HepG2 (cell line): Measurements from ENCODE around the gene RAI14. TPM values are rescaled to one million over a fixed set of nuclear protein-coding genes. Genes with fewer than 3 reads are reported as not detected.

ENCODE experiments used
- ATAC-seq: fragments of 200-7000 bp; cut with Tn5 transposase; 3 replicates; pipeline ENCODE4 v1.9.1; 2020; ENCODE audit warnings: mild to moderate bottlenecking, moderate library complexity
- BruUV-seq: library from RNA; stranded (reverse); fragments of 400-500 nt; replicated peaks from 2 replicates; lab custom pipeline; 2021; lab: Mats Ljungman, UMichigan
- CTCF ChIA-PET: fragments of 300-600 bp; formaldehyde crosslinking; extraction: SDS; loops from one replicate; lab custom pipeline; 2021; ENCODE audit warnings: low total read pairs, inconsistent platforms, low intra/inter-chr PET ratio; lab: Yijun Ruan, JAX
- POLR2A ChIA-PET: fragments of 350-600 bp; sonication (Branson Sonifier 250); formaldehyde crosslinking; loops from one replicate; lab custom pipeline; 2020; ENCODE audit warnings: antibody characterized with exemption, inconsistent platforms; lab: Yijun Ruan, JAX
- DNase-seq: peaks from one replicate; pipeline ENCODE4 v3.0.0-alpha.2; 2015; ENCODE audit warnings: low spot score
- FAIRE-seq: peaks from 3 replicates; lab custom pipeline; 2011; peaks lifted over from hg19 to GRCh38; lab: Jason Lieb, UNC
- H2AFZ ChIP-seq: one replicate; pipeline ENCODE4 v1.6.1; 2011; ENCODE audit warnings: low read length, inconsistent platforms
- H3K27ac ChIP-seq: fragments of 300-600 bp; 3 replicates; pipeline ENCODE4 v1.8.0; 2011; ENCODE audit warnings: mixed run types, mild to moderate bottlenecking, mixed read lengths, low read length, inconsistent platforms; ENCODE audit not compliant: insufficient read depth; ENCODE audit errors: extremely low read length
- H3K27me3 ChIP-seq, 2 experiments: fragments of 200-600 bp in 1 of 2; 2 replicates in 1 of 2; 3 replicates in 1 of 2; pipeline versions ENCODE4 v1.6.0 to v1.8.0; 2011; ENCODE audit warnings: low read length in 2 of 2, mild to moderate bottlenecking in 2 of 2, moderate library complexity in 2 of 2, inconsistent platforms in 1 of 2; ENCODE audit not compliant: insufficient read depth in 2 of 2, control insufficient read depth in 1 of 2
- H3K36me3 ChIP-seq, 2 experiments: fragments of 200-600 bp in 1 of 2; replicated peaks in 1 of 2; 2 replicates in 1 of 2; 3 replicates in 1 of 2; pipeline versions ENCODE4 v1.5.1 to v1.8.0; 2011; ENCODE audit warnings: low read length in 2 of 2, inconsistent platforms in 1 of 2; ENCODE audit not compliant: insufficient read depth in 2 of 2, control insufficient read depth in 1 of 2
- H3K4me1 ChIP-seq: 2 replicates; pipeline ENCODE4 v1.5.1; 2012; ENCODE audit warnings: low read length, inconsistent platforms; ENCODE audit not compliant: insufficient read depth
- H3K4me2 ChIP-seq: 2 replicates; pipeline ENCODE4 v1.6.0; 2011; ENCODE audit warnings: low read depth, low read length, inconsistent platforms
- H3K4me3 ChIP-seq, 3 experiments: fragments of 200-600 bp in 1 of 3; sonication (generic), shearing (Covaris generic) in 1 of 3; replicated peaks in 1 of 3; 2 replicates each; pipeline ENCODE4 v1.5.1; 2011 to 2016; ENCODE audit warnings: low read length in 3 of 3, inconsistent platforms in 2 of 3, low read depth in 2 of 3, mild to moderate bottlenecking in 2 of 3, control low read depth in 1 of 3, mixed read lengths in 1 of 3; ENCODE audit not compliant: insufficient read depth in 1 of 3
- H3K79me2 ChIP-seq: one replicate; pipeline ENCODE4 v1.6.1; 2011; ENCODE audit warnings: low read length, inconsistent platforms; ENCODE audit not compliant: insufficient read depth
- H3K9ac ChIP-seq: 2 replicates; pipeline ENCODE4 v1.6.0; 2011; ENCODE audit warnings: mild to moderate bottlenecking, low read depth, low read length, inconsistent platforms; ENCODE audit not compliant: insufficient read depth
- H3K9me3 ChIP-seq: 2 replicates; pipeline ENCODE4 v1.5.1; 2012; ENCODE audit warnings: mild to moderate bottlenecking, low read length
- H4K20me1 ChIP-seq: 2 replicates; pipeline ENCODE4 v1.6.0; 2011; ENCODE audit warnings: inconsistent platforms, mild to moderate bottlenecking, low read length, moderate library complexity; ENCODE audit not compliant: insufficient read depth
- CENPBD1 ChIP-seq: sonication (generic); formaldehyde crosslinking; IDR thresholded peaks from 2 replicates; pipeline ENCODE4 v1.8.0; 2022; ENCODE audit warnings: missing genetic modification reagents, low read depth, mild to moderate bottlenecking, borderline replicate concordance
- CSRNP2 ChIP-seq: sonication (generic); formaldehyde crosslinking; conservative IDR thresholded peaks from 2 replicates; pipeline ENCODE4 v1.8.0; 2022; ENCODE audit warnings: low read depth, missing genetic modification reagents
- EEA1 ChIP-seq: sonication (generic); formaldehyde crosslinking; IDR thresholded peaks from 2 replicates; pipeline ENCODE4 v1.5.1; 2020; ENCODE audit warnings: mild to moderate bottlenecking, missing genetic modification reagents, borderline replicate concordance
- FOXO4 ChIP-seq: sonication (generic); formaldehyde crosslinking; conservative IDR thresholded peaks from 2 replicates; pipeline ENCODE4 v1.8.1; 2023; ENCODE audit warnings: missing genetic modification reagents
- HMGXB3 ChIP-seq: sonication (generic); formaldehyde crosslinking; IDR thresholded peaks from 2 replicates; pipeline ENCODE4 v1.4.0; 2020; ENCODE audit warnings: missing genetic modification reagents, borderline replicate concordance
- ISX ChIP-seq: sonication (generic); formaldehyde crosslinking; conservative IDR thresholded peaks from 2 replicates; pipeline ENCODE4 v1.5.0; 2020; ENCODE audit warnings: missing genetic modification reagents
- KLF12 ChIP-seq: sonication (generic); formaldehyde crosslinking; IDR thresholded peaks from 2 replicates; pipeline ENCODE4 v1.4.0; 2020; ENCODE audit warnings: missing genetic modification reagents, borderline replicate concordance
- NR2C2 ChIP-seq: sonication (generic); formaldehyde crosslinking; IDR thresholded peaks from 2 replicates; pipeline ENCODE4 v1.4.0; 2020; ENCODE audit warnings: missing genetic modification reagents, mild to moderate bottlenecking, moderate library complexity, borderline replicate concordance
- ZIK1 ChIP-seq: sonication (generic); formaldehyde crosslinking; IDR thresholded peaks from 2 replicates; pipeline ENCODE4 v1.5.0; 2020; ENCODE audit warnings: mild to moderate bottlenecking, low read depth, missing genetic modification reagents, borderline replicate concordance
- ZNF10 ChIP-seq: sonication (generic); formaldehyde crosslinking; IDR thresholded peaks from 2 replicates; pipeline ENCODE4 v1.4.0; 2020; ENCODE audit warnings: mild to moderate bottlenecking, low read depth, missing genetic modification reagents, borderline replicate concordance
- ZNF317 ChIP-seq: sonication (generic); formaldehyde crosslinking; IDR thresholded peaks from 2 replicates; pipeline ENCODE4 v1.5.0; 2020; ENCODE audit warnings: mild to moderate bottlenecking, missing genetic modification reagents
- WGBS: methylation state at CpG from one replicate; pipeline ENCODE4 v1.1.6; 2017; ENCODE audit warnings: low lambda C conversion rate; 5-methylcytosine and 5-hydroxymethylcytosine counted together
- in situ Hi-C: cut with HindIII; loops from 2 replicates; pipeline ENCODE4 v1.10.0; 2017; ENCODE audit warnings: low pct_unique_long_range_greater_than_20kb; ENCODE audit not compliant: extremely low pct_ligation_motif_present
- intact Hi-C: fragments of 100-400 bp; cut with micrococcal nuclease; formaldehyde crosslinking; loops from one replicate; pipeline ENCODE4 v1.10.0; 2022; ENCODE audit not compliant: unreplicated experiment
- polyA plus RNA-seq, 8 experiments: library from polyadenylated mRNA; depleted of rRNA in 3 of 8; stranded (reverse) in 7 of 8; unstranded in 1 of 8; fragments of >200 nt; fragmentation: Illumina TruSeq in 4 of 8; extraction: Trizol in 4 of 8; gene quantifications; 2 replicates each; pipeline versions ENCODE4 v1.2.1 to v1.2.3, GENCODE V29; 2011 to 2016; ENCODE audit warnings: low read depth in 4 of 8, missing spikeins in 1 of 8, mixed read lengths in 1 of 8; ENCODE audit not compliant: insufficient read depth in 1 of 8
- total RNA-seq, 5 experiments: library from RNA; depleted of rRNA; stranded (reverse); fragments of >200 nt; fragmentation: Illumina TruSeq; extraction: Trizol; gene quantifications; 2 replicates each; pipeline ENCODE4 v1.2.3, GENCODE V29; 2016; ENCODE audit warnings: low read depth in 1 of 5

RAI14 gene
- total and polyA plus RNA-seq, 2 of the 13 experiments (the other 11 are each of a cell fraction or from before 2014, with no cell fraction given): 12.6 to 18.2 TPM

GRCh38 chr5:34742061-34742460 lies 85.9 kb downstream of the RAI14 start:
- Histone ChIP-seq H3K27me3 (no peaks in the 10 kb centered on the region), H4K20me1 (no peaks in the 10 kb centered on the region), H3K9me3 (no peaks in the 10 kb centered on the region), H3K79me2 (no peaks in the 10 kb centered on the region), H2AFZ (no peak overlapping the region), H3K9ac (no peak overlapping the region), H3K36me3 (no peaks in the 10 kb centered on the region), H3K4me1 (peaks cover 14% of the 10 kb centered on the region; the same call in 1 of the 2 replicates), H3K27ac (no peak overlapping the region), H3K4me2 (no peak overlapping the region), H3K4me3 (no peak overlapping the region)
- WGBS: 97% methylated on average over 11 of the region's 11 CpGs
- no TSS peak for BruUV-seq
- ATAC-seq: no peak
- ChIA-PET CTCF (no interaction called here), POLR2A (no interaction called here)
- no peak for FAIRE-seq
- no peak for DNase-seq
- TF ChIP-seq CSRNP2 (CRISPR knock-in tag) (no peak), HMGXB3 (no peak), ISX (CRISPR knock-in tag) (no peak), EEA1 (CRISPR knock-in tag) (no peak), KLF12 (CRISPR knock-in tag) (no peak), ZIK1 (CRISPR knock-in tag) (no peak), NR2C2 (CRISPR knock-in tag) (no peak), ZNF10 (CRISPR knock-in tag) (no peak), ZNF317 (no peak), CENPBD1 (no peak), FOXO4 (CRISPR knock-in tag) (no peak)
- intact Hi-C loops (no loop called here), in situ Hi-C loops (no loop called here)
